HepG2 (cell line): ENCODE data around the gene NHLH2. TPM values are rescaled to one million over a fixed set of nuclear protein-coding genes. Genes with fewer than 3 reads are reported as not detected.
A peak's percentile ranks its signal among the peaks of the same experiment; 100 is the strongest.

ENCODE experiments used
- ATAC-seq: fragments of 200-7000 bp; cut with Tn5 transposase; 3 replicates; pipeline ENCODE4 v1.9.1; 2020; ENCODE audit warnings: mild to moderate bottlenecking, moderate library complexity
- BruUV-seq: library from RNA; stranded (reverse); fragments of 400-500 nt; replicated peaks from 2 replicates; lab custom pipeline; 2021; lab: Mats Ljungman, UMichigan
- CTCF ChIA-PET: fragments of 300-600 bp; formaldehyde crosslinking; extraction: SDS; loops from one replicate; lab custom pipeline; 2021; ENCODE audit warnings: low total read pairs, inconsistent platforms, low intra/inter-chr PET ratio; lab: Yijun Ruan, JAX
- POLR2A ChIA-PET: fragments of 350-600 bp; sonication (Branson Sonifier 250); formaldehyde crosslinking; loops from one replicate; lab custom pipeline; 2020; ENCODE audit warnings: antibody characterized with exemption, inconsistent platforms; lab: Yijun Ruan, JAX
- DNase-seq: peaks from one replicate; pipeline ENCODE4 v3.0.0-alpha.2; 2015; ENCODE audit warnings: low spot score
- FAIRE-seq: peaks from 3 replicates; lab custom pipeline; 2011; peaks lifted over from hg19 to GRCh38; lab: Jason Lieb, UNC
- H2AFZ ChIP-seq: one replicate; pipeline ENCODE4 v1.6.1; 2011; ENCODE audit warnings: low read length, inconsistent platforms
- H3K27ac ChIP-seq: fragments of 300-600 bp; 3 replicates; pipeline ENCODE4 v1.8.0; 2011; ENCODE audit warnings: mixed run types, mild to moderate bottlenecking, mixed read lengths, low read length, inconsistent platforms; ENCODE audit not compliant: insufficient read depth; ENCODE audit errors: extremely low read length
- H3K27me3 ChIP-seq, 2 experiments: fragments of 200-600 bp in 1 of 2; 2 replicates in 1 of 2; 3 replicates in 1 of 2; pipeline versions ENCODE4 v1.6.0 to v1.8.0; 2011; ENCODE audit warnings: low read length in 2 of 2, mild to moderate bottlenecking in 2 of 2, moderate library complexity in 2 of 2, inconsistent platforms in 1 of 2; ENCODE audit not compliant: insufficient read depth in 2 of 2, control insufficient read depth in 1 of 2
- H3K36me3 ChIP-seq, 2 experiments: fragments of 200-600 bp in 1 of 2; replicated peaks in 1 of 2; 2 replicates in 1 of 2; 3 replicates in 1 of 2; pipeline versions ENCODE4 v1.5.1 to v1.8.0; 2011; ENCODE audit warnings: low read length in 2 of 2, inconsistent platforms in 1 of 2; ENCODE audit not compliant: insufficient read depth in 2 of 2, control insufficient read depth in 1 of 2
- H3K4me1 ChIP-seq: 2 replicates; pipeline ENCODE4 v1.5.1; 2012; ENCODE audit warnings: low read length, inconsistent platforms; ENCODE audit not compliant: insufficient read depth
- H3K4me2 ChIP-seq: 2 replicates; pipeline ENCODE4 v1.6.0; 2011; ENCODE audit warnings: low read depth, low read length, inconsistent platforms
- H3K4me3 ChIP-seq, 3 experiments: fragments of 200-600 bp in 1 of 3; sonication (generic), shearing (Covaris generic) in 1 of 3; replicated peaks in 1 of 3; 2 replicates each; pipeline ENCODE4 v1.5.1; 2011 to 2016; ENCODE audit warnings: low read length in 3 of 3, inconsistent platforms in 2 of 3, low read depth in 2 of 3, mild to moderate bottlenecking in 2 of 3, control low read depth in 1 of 3, mixed read lengths in 1 of 3; ENCODE audit not compliant: insufficient read depth in 1 of 3
- H3K79me2 ChIP-seq: one replicate; pipeline ENCODE4 v1.6.1; 2011; ENCODE audit warnings: low read length, inconsistent platforms; ENCODE audit not compliant: insufficient read depth
- H3K9ac ChIP-seq: 2 replicates; pipeline ENCODE4 v1.6.0; 2011; ENCODE audit warnings: mild to moderate bottlenecking, low read depth, low read length, inconsistent platforms; ENCODE audit not compliant: insufficient read depth
- H3K9me3 ChIP-seq: 2 replicates; pipeline ENCODE4 v1.5.1; 2012; ENCODE audit warnings: mild to moderate bottlenecking, low read length
- H4K20me1 ChIP-seq: 2 replicates; pipeline ENCODE4 v1.6.0; 2011; ENCODE audit warnings: inconsistent platforms, mild to moderate bottlenecking, low read length, moderate library complexity; ENCODE audit not compliant: insufficient read depth
- EED ChIP-seq: sonication (generic); formaldehyde crosslinking; IDR thresholded peaks from 2 replicates; pipeline ENCODE4 v1.5.0; 2020; ENCODE audit warnings: mild to moderate bottlenecking, missing genetic modification reagents
- NFKBIZ ChIP-seq: IDR thresholded peaks from 2 replicates; pipeline ENCODE4 v1.6.1; 2018; ENCODE audit warnings: missing genetic modification reagents, missing compliant biosample characterization
- RBM22 ChIP-seq: fragments of 200-400 bp; formaldehyde crosslinking; optimal IDR thresholded peaks from 2 replicates; pipeline ENCODE3; 2017; ENCODE audit warnings: mild to moderate bottlenecking, low read length, moderate library complexity
- TBX3 ChIP-seq: fragments of 450-650 bp; IDR thresholded peaks from 2 replicates; pipeline ENCODE4 v1.6.1; 2017; ENCODE audit warnings: antibody characterized with exemption, mild to moderate bottlenecking, inconsistent platforms, borderline replicate concordance
- ZBTB1 ChIP-seq: sonication (generic); formaldehyde crosslinking; IDR thresholded peaks from 2 replicates; pipeline ENCODE4 v1.4.0; 2020; ENCODE audit warnings: missing genetic modification reagents, borderline replicate concordance
- ZEB1 ChIP-seq: IDR thresholded peaks from 2 replicates; pipeline ENCODE4 v1.6.1; 2012; ENCODE audit warnings: mild to moderate bottlenecking, low read depth, inconsistent platforms; ENCODE audit not compliant: insufficient replicate concordance
- ZNF350 ChIP-seq: sonication (generic); formaldehyde crosslinking; IDR thresholded peaks from 2 replicates; pipeline ENCODE4 v1.4.0; 2020; ENCODE audit warnings: mild to moderate bottlenecking, low read depth, missing genetic modification reagents, borderline replicate concordance
- WGBS: methylation state at CpG from one replicate; pipeline ENCODE4 v1.1.6; 2017; ENCODE audit warnings: low lambda C conversion rate; 5-methylcytosine and 5-hydroxymethylcytosine counted together
- in situ Hi-C: cut with HindIII; loops from 2 replicates; pipeline ENCODE4 v1.10.0; 2017; ENCODE audit warnings: low pct_unique_long_range_greater_than_20kb; ENCODE audit not compliant: extremely low pct_ligation_motif_present
- intact Hi-C: fragments of 100-400 bp; cut with micrococcal nuclease; formaldehyde crosslinking; loops from one replicate; pipeline ENCODE4 v1.10.0; 2022; ENCODE audit not compliant: unreplicated experiment
- polyA plus RNA-seq, 8 experiments: library from polyadenylated mRNA; depleted of rRNA in 3 of 8; stranded (reverse) in 7 of 8; unstranded in 1 of 8; fragments of >200 nt; fragmentation: Illumina TruSeq in 4 of 8; extraction: Trizol in 4 of 8; gene quantifications; 2 replicates each; pipeline versions ENCODE4 v1.2.1 to v1.2.3, GENCODE V29; 2011 to 2016; ENCODE audit warnings: low read depth in 4 of 8, missing spikeins in 1 of 8, mixed read lengths in 1 of 8; ENCODE audit not compliant: insufficient read depth in 1 of 8
- total RNA-seq, 5 experiments: library from RNA; depleted of rRNA; stranded (reverse); fragments of >200 nt; fragmentation: Illumina TruSeq; extraction: Trizol; gene quantifications; 2 replicates each; pipeline ENCODE4 v1.2.3, GENCODE V29; 2016; ENCODE audit warnings: low read depth in 1 of 5
- TF ChIP-seq, protein P1 (sequence below): sonication (generic); formaldehyde crosslinking; IDR thresholded peaks from 2 replicates; pipeline ENCODE4; 2020; ENCODE audit warnings: missing genetic modification reagents, mild to moderate bottlenecking, borderline replicate concordance
- TF ChIP-seq, protein P2 (sequence below): sonication (generic); formaldehyde crosslinking; IDR thresholded peaks from 2 replicates; pipeline ENCODE4 v1.4.0; 2020; ENCODE audit warnings: mild to moderate bottlenecking, missing genetic modification reagents
- TF ChIP-seq, protein P3 (sequence below): sonication (generic); formaldehyde crosslinking; IDR thresholded peaks from 2 replicates; pipeline ENCODE4 v1.4.0; 2020; ENCODE audit warnings: mild to moderate bottlenecking, low read depth, missing genetic modification reagents
- TF ChIP-seq, protein P4 (sequence below): sonication (generic); formaldehyde crosslinking; IDR thresholded peaks from 2 replicates; pipeline ENCODE4 v1.5.0; 2020; ENCODE audit warnings: mild to moderate bottlenecking, missing genetic modification reagents, moderate library complexity

Gene NHLH2
- total and polyA plus RNA-seq, 2 of the 13 experiments (the other 11 are each of a cell fraction or from before 2014, with no cell fraction given), result not detected

DNA sequence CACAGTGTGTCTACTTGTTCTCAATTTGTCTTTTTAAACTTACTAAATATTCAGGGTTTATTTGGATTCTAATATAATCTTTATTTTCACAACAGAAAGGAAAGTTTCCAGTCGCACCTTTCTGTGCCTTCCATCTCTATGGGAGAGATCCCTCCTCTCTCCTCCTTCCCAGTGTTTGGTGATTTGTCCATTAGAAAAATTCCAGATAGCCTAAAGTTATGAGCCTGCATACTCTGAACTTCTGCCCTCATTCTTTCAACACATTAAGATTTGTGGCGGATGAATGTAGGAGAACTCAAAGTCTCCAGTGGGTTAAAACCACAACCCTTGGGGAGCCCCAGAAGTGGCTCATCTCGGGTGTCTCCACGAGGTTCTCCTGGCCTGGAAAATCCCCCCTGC, 3.6 kb downstream of the NHLH2 start (continued):
- TF ChIP-seq, protein P1, sequence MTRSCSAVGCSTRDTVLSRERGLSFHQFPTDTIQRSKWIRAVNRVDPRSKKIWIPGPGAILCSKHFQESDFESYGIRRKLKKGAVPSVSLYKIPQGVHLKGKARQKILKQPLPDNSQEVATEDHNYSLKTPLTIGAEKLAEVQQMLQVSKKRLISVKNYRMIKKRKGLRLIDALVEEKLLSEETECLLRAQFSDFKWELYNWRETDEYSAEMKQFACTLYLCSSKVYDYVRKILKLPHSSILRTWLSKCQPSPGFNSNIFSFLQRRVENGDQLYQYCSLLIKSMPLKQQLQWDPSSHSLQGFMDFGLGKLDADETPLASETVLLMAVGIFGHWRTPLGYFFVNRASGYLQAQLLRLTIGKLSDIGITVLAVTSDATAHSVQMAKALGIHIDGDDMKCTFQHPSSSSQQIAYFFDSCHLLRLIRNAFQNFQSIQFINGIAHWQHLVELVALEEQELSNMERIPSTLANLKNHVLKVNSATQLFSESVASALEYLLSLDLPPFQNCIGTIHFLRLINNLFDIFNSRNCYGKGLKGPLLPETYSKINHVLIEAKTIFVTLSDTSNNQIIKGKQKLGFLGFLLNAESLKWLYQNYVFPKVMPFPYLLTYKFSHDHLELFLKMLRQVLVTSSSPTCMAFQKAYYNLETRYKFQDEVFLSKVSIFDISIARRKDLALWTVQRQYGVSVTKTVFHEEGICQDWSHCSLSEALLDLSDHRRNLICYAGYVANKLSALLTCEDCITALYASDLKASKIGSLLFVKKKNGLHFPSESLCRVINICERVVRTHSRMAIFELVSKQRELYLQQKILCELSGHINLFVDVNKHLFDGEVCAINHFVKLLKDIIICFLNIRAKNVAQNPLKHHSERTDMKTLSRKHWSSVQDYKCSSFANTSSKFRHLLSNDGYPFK (CRISPR knock-in tag), result no peak
- TF ChIP-seq ZEB1 (no peak), ZNF350 (CRISPR knock-in tag) (no peak), RBM22 (no peak), EED (CRISPR knock-in tag) (no peak), NFKBIZ (CRISPR knock-in tag) (no peak), TBX3 (no peak)
- TF ChIP-seq, protein P2, sequence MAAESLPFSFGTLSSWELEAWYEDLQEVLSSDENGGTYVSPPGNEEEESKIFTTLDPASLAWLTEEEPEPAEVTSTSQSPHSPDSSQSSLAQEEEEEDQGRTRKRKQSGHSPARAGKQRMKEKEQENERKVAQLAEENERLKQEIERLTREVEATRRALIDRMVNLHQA, result no peak
- TF ChIP-seq, protein P3, sequence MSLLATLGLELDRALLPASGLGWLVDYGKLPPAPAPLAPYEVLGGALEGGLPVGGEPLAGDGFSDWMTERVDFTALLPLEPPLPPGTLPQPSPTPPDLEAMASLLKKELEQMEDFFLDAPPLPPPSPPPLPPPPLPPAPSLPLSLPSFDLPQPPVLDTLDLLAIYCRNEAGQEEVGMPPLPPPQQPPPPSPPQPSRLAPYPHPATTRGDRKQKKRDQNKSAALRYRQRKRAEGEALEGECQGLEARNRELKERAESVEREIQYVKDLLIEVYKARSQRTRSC (CRISPR knock-in tag), result no peak

DNA sequence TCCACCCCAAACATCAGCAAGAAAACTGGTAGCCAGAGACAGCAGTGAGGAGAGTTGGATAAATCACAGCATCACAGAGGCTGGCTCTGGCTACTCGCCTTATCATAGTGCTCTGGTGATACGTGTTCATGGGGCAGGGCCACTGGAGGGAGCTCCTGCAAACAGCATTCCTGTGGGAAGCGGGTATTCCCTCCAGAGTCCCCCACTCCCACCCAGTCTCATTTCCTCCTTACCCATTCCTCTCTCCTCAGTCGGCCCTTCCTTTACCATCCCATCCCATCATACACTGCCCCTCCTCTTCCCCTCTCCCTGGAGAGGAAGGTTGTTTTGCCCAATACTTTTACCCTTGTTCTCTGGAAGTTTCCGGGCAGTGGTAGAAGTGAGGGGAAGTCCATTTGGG, 7.1 kb downstream of the NHLH2 start:
- Histone ChIP-seq H4K20me1 (no peaks in the 10 kb centered on the region), H3K9me3 (no peaks in the 10 kb centered on the region), H3K27me3 (peaks cover 0 to 4% of the 10 kb centered on the region in 2 experiments; a peak in 1 of 5 replicates), H3K4me1 (no peaks in the 10 kb centered on the region), H3K9ac (no peak overlapping the region), H3K4me2 (no peak overlapping the region), H3K79me2 (no peaks in the 10 kb centered on the region), H2AFZ (no peak overlapping the region), H3K27ac (no peak overlapping the region), H3K4me3 (no peak overlapping the region), H3K36me3 (no peaks in the 10 kb centered on the region)
- no peak for DNase-seq
- no peak for FAIRE-seq
- 0 out of 3 replicates have a peak, but pooled peaks have one; percentile 32 for ATAC-seq
- POLR2A ChIA-PET, result no interaction called here
- intact Hi-C loops, result no loop called here
- TF ChIP-seq ZBTB1 (CRISPR knock-in tag), result no peak
- TF ChIP-seq, protein P4, sequence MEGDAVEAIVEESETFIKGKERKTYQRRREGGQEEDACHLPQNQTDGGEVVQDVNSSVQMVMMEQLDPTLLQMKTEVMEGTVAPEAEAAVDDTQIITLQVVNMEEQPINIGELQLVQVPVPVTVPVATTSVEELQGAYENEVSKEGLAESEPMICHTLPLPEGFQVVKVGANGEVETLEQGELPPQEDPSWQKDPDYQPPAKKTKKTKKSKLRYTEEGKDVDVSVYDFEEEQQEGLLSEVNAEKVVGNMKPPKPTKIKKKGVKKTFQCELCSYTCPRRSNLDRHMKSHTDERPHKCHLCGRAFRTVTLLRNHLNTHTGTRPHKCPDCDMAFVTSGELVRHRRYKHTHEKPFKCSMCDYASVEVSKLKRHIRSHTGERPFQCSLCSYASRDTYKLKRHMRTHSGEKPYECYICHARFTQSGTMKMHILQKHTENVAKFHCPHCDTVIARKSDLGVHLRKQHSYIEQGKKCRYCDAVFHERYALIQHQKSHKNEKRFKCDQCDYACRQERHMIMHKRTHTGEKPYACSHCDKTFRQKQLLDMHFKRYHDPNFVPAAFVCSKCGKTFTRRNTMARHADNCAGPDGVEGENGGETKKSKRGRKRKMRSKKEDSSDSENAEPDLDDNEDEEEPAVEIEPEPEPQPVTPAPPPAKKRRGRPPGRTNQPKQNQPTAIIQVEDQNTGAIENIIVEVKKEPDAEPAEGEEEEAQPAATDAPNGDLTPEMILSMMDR (CRISPR knock-in tag), result 0 out of 2 replicates have a peak, but pooled peaks have one; percentile 20
- WGBS, result 17% methylated on average over 5 of the region's 5 CpGs
- in situ Hi-C loops, result no loop called here
- no TSS peak for BruUV-seq
- CTCF ChIA-PET, result no interaction called here
